Panc1 (cell line): Measurements from ENCODE around the gene DUSP11. TPM values are rescaled to one million over a fixed set of nuclear protein-coding genes. Genes with fewer than 3 reads are reported as not detected.

Experiments
- ATAC-seq: fragments of 200-7000 bp; cut with Tn5 transposase; 2 replicates; pipeline ENCODE4 v1.9.1; 2020; ENCODE audit warnings: mild to moderate bottlenecking, moderate library complexity
- BruUV-seq: library from RNA; stranded (reverse); fragments of 400-500 nt; replicated peaks from 2 replicates; lab custom pipeline; 2021; lab: Mats Ljungman, UMichigan
- CTCF ChIA-PET: fragments of 300-600 bp; sonication (Branson Sonifier 250); formaldehyde crosslinking; loops from one replicate; lab custom pipeline; 2022; ENCODE audit warnings: antibody characterized with exemption; lab: Charles Lee
- POLR2A ChIA-PET: fragments of 300-600 bp; sonication (Branson Sonifier 250); formaldehyde crosslinking; loops from one replicate; lab custom pipeline; 2022; ENCODE audit warnings: antibody characterized with exemption; lab: Charles Lee
- DNase-seq: peaks from one replicate; pipeline ENCODE4 v3.0.0-alpha.2; 2010; ENCODE audit warnings: low read depth, low spot score
- H3K27ac ChIP-seq: 2 replicates; pipeline ENCODE4 v1.5.1; 2011; ENCODE audit warnings: mild to moderate bottlenecking, low read length, inconsistent platforms
- H3K27me3 ChIP-seq: fragments of 200-500 bp; sonication (Bioruptor generic); 2 replicates; pipeline ENCODE4 v1.6.0; 2014; ENCODE audit warnings: low read length, inconsistent platforms; ENCODE audit not compliant: control insufficient read depth, insufficient read depth
- H3K36me3 ChIP-seq: fragments of 200-500 bp; sonication (Bioruptor generic); 2 replicates; pipeline ENCODE4 v1.5.1; 2014; ENCODE audit warnings: inconsistent platforms, mild to moderate bottlenecking, low read length, moderate library complexity; ENCODE audit not compliant: control insufficient read depth, insufficient read depth
- H3K4me1 ChIP-seq: 2 replicates; pipeline ENCODE4 v1.5.1; 2011; ENCODE audit warnings: inconsistent platforms, mild to moderate bottlenecking, low read length, moderate library complexity; ENCODE audit not compliant: control insufficient read depth, insufficient read depth
- H3K4me3 ChIP-seq, 2 experiments: 2 replicates each; pipeline ENCODE4 v1.5.1; 2011 to 2012; ENCODE audit warnings: low read depth in 2 of 2, low read length in 2 of 2, mild to moderate bottlenecking in 2 of 2, inconsistent platforms in 1 of 2, moderate library complexity in 1 of 2
- H3K9me3 ChIP-seq: fragments of 200-500 bp; sonication (Bioruptor generic); 2 replicates; pipeline ENCODE4 v1.5.1; 2014; ENCODE audit warnings: low read depth, mild to moderate bottlenecking, inconsistent platforms, low read length, moderate library complexity; ENCODE audit not compliant: control insufficient read depth, insufficient read depth
- CTCF ChIP-seq: fragments of 450-650 bp; IDR thresholded peaks from 2 replicates; pipeline ENCODE4 v1.5.1; 2017; ENCODE audit warnings: mild to moderate bottlenecking
- POLR2AphosphoS5 ChIP-seq: IDR thresholded peaks from 2 replicates; pipeline ENCODE4 v1.6.1; 2012; ENCODE audit warnings: mild to moderate bottlenecking, low read depth, low read length, moderate library complexity
- REST ChIP-seq, 2 experiments: IDR thresholded peaks; 2 replicates each; pipeline ENCODE4 v1.6.1; 2011 to 2012; ENCODE audit warnings: low read depth in 2 of 2, control low read depth in 1 of 2, low read length in 1 of 2, mild to moderate bottlenecking in 1 of 2, moderate library complexity in 1 of 2; ENCODE audit not compliant: insufficient read depth in 1 of 2
- SIN3A ChIP-seq: IDR thresholded peaks from 2 replicates; pipeline ENCODE4 v1.6.1; 2012; ENCODE audit warnings: low read depth, mild to moderate bottlenecking, low read length, moderate library complexity, borderline replicate concordance; ENCODE audit not compliant: insufficient read depth
- TCF7L2 ChIP-seq: IDR thresholded peaks from 2 replicates; pipeline ENCODE4 v1.6.1; 2011; ENCODE audit warnings: mild to moderate bottlenecking, low read depth, low read length, inconsistent platforms
- in situ Hi-C: cut with HindIII; loops from 2 replicates; pipeline ENCODE4 v1.10.0; 2016; ENCODE audit warnings: low sequenced_read_pairs, low pct_unique_long_range_greater_than_20kb
- intact Hi-C: fragments of 100-400 bp; cut with micrococcal nuclease; formaldehyde crosslinking; loops from one replicate; pipeline ENCODE4 v1.10.0; 2022; ENCODE audit not compliant: unreplicated experiment
- total RNA-seq: library from RNA; stranded (reverse); gene quantifications from one replicate; pipeline ENCODE4 v1.2.1, GENCODE V29; 2021; ENCODE audit not compliant: unreplicated experiment

The DUSP11 gene
- total RNA-seq, 1 experiment from 2014 or later = 16.9 TPM

GRCh38 chr2:73776381-73776780 is 3.5 kb downstream of the DUSP11 start:
- no peak for DNase-seq
- Histone ChIP-seq H3K27ac (no peak overlapping the region), H3K27me3 (no peaks in the 10 kb centered on the region), H3K4me3 (no peak overlapping the region), H3K36me3 (peaks cover 34% of the 10 kb centered on the region), H3K4me1 (peaks cover 5% of the 10 kb centered on the region), H3K9me3 (no peaks in the 10 kb centered on the region)
- in situ Hi-C loops = no loop called here
- TF ChIP-seq SIN3A (no peak), REST (IDR thresholded peaks at IDR 0.05; ENCODE audit: insufficient read depth in 1 of 2, low read depth in 2 of 2, low read length in 1 of 2) (no peak), POLR2AphosphoS5 (no peak), TCF7L2 (no peak), CTCF (no peak)
- ATAC-seq = no peak
- BruUV-seq = no TSS peak
- ChIA-PET CTCF (interaction anchor here (0.6 kb wide), 1 partner anchor 98 kb away, joined by 5 read pairs; no protein-coding TSS in a partner anchor), POLR2A (interaction anchor here (0.6 kb wide), 1 partner anchor 423 kb away, joined by 12 read pairs; no protein-coding TSS in a partner anchor)
- intact Hi-C loops = no loop called here

- no peak for ATAC-seq
- no peak for DNase-seq
- H3K27ac ChIP-seq = no peak overlapping the region
- CTCF ChIA-PET = no interaction called here
- no peaks in the 10 kb centered on the region; the same call in 1 of the 2 replicates for H3K4me1 ChIP-seq
- BruUV-seq = no TSS peak
- H3K27me3 ChIP-seq = no peaks in the 10 kb centered on the region
- POLR2A ChIA-PET = interaction anchor here (0.6 kb wide), 1 partner anchor 198 kb away, joined by 4 read pairs; no protein-coding TSS in a partner anchor
- no peak overlapping the region for H3K4me3 ChIP-seq
- in situ Hi-C loops (no loop called here), intact Hi-C loops (no loop called here)
- no peak for TF ChIP-seq REST (IDR thresholded peaks at IDR 0.05; ENCODE audit: insufficient read depth in 1 of 2, low read depth in 2 of 2, low read length in 1 of 2)
- no peak for TF ChIP-seq SIN3A
- TF ChIP-seq CTCF = no peak
- TF ChIP-seq POLR2AphosphoS5 = no peak
- no peak for TF ChIP-seq TCF7L2
- H3K9me3 ChIP-seq = no peaks in the 10 kb centered on the region
- peaks cover 30% of the 10 kb centered on the region for H3K36me3 ChIP-seq
Observed at GRCh38 chr2:73772819-73773218, 7.1 kb downstream of the DUSP11 start.
